Stomach (tissue), 4 donors: ENCODE data around the gene FEZ2.

ENCODE experiments used
- POLR2A ChIP-seq, 4 donors: fragments of 450-650 bp; IDR thresholded peaks; one replicate each; pipeline ENCODE4 v1.6.1; 2016; ENCODE audit warnings: antibody characterized with exemption in 4 of 4, control low read depth in 2 of 4, mild to moderate bottlenecking in 1 of 4, moderate library complexity in 1 of 4
- TF ChIP-seq, protein P1 (sequence below), 7 experiments: fragments of 450-650 bp in 4 of 7; fragments of 200-600 bp in 3 of 7; sonication (generic) in 3 of 7; IDR thresholded peaks; one replicate each; pipeline ENCODE4 v1.5.1; 2016 to 2019; ENCODE audit warnings: antibody characterized with exemption in 7 of 7, control low read depth in 2 of 7, mild to moderate bottlenecking in 1 of 7

DNA sequence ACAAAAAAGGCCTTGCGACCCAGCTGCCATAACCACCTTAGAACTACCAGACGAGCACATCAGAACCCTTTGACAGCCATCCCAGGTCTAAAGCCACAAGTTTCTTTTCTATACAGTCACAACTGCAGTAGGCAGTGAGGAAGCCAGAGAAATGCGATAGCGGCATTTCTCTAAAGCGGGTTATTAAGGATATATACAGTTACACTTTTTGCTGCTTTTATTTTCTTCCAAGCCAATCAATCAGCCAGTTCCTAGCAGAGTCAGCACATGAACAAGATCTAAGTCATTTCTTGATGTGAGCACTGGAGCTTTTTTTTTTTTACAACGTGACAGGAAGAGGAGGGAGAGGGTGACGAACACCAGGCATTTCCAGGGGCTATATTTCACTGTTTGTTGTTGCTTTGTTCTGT lies 48.8 kb downstream of the FEZ2 start:
- TF ChIP-seq, protein P1, sequence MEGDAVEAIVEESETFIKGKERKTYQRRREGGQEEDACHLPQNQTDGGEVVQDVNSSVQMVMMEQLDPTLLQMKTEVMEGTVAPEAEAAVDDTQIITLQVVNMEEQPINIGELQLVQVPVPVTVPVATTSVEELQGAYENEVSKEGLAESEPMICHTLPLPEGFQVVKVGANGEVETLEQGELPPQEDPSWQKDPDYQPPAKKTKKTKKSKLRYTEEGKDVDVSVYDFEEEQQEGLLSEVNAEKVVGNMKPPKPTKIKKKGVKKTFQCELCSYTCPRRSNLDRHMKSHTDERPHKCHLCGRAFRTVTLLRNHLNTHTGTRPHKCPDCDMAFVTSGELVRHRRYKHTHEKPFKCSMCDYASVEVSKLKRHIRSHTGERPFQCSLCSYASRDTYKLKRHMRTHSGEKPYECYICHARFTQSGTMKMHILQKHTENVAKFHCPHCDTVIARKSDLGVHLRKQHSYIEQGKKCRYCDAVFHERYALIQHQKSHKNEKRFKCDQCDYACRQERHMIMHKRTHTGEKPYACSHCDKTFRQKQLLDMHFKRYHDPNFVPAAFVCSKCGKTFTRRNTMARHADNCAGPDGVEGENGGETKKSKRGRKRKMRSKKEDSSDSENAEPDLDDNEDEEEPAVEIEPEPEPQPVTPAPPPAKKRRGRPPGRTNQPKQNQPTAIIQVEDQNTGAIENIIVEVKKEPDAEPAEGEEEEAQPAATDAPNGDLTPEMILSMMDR (IDR thresholded peaks at IDR 0.05) = no peak
- no peak for TF ChIP-seq POLR2A (IDR thresholded peaks at IDR 0.05)
